ENCODE data around the gene ZNF512B. TPM values are rescaled to one million over a fixed set of nuclear protein-coding genes. Genes with fewer than 3 reads are reported as not detected.
"Not testable (repeated sequence)": the region's sequence is repeated elsewhere in the genome, so short reads cannot be mapped to it uniquely, and the experiment has no call there.

ZNF512B gene
- total RNA-seq, 1 donor from 2014 or later = 34.0 TPM

GRCh38 chr20:63974402-63975200, 4.9 kb upstream of the ZNF512B start:
- H3K36me3 Mint-ChIP-seq (ENCODE audit: low read depth) = no peaks in the 10 kb centered on the region
- TF ChIP-seq CTCF (conservative IDR thresholded peaks at IDR 0.05) = no peak
- no peaks in the 10 kb centered on the region for H3K9me3 Mint-ChIP-seq
- no peak overlapping the region for H3K27ac Mint-ChIP-seq (ENCODE audit: unreplicated experiment)
- H3K27me3 Mint-ChIP-seq (ENCODE audit: low read depth) = peaks cover 3% of the 10 kb centered on the region
- no peak for DNase-seq (ENCODE audit: low read depth, low spot score)
- peak overlapping the region; percentile 66 for H3K4me3 Mint-ChIP-seq
- peaks cover 20% of the 10 kb centered on the region for H3K4me1 Mint-ChIP-seq

- peak overlapping the region; percentile 75 for H3K4me3 Mint-ChIP-seq
Observed at GRCh38 chr20:63973636-63974401, 4.1 kb upstream of the ZNF512B start.

GRCh38 chr20:63973160-63973479, 3.4 kb upstream of the ZNF512B start:
- H3K4me1 Mint-ChIP-seq = peaks cover 16% of the 10 kb centered on the region
- no peaks in the 10 kb centered on the region for H3K9me3 Mint-ChIP-seq
- TF ChIP-seq CTCF (conservative IDR thresholded peaks at IDR 0.05) = no peak
- H3K36me3 Mint-ChIP-seq (ENCODE audit: low read depth) = no peaks in the 10 kb centered on the region
- peaks cover 3% of the 10 kb centered on the region for H3K27me3 Mint-ChIP-seq (ENCODE audit: low read depth)
- H3K4me3 Mint-ChIP-seq = peak overlapping the region; percentile 84
- H3K27ac Mint-ChIP-seq (ENCODE audit: unreplicated experiment) = no peak overlapping the region
- no peak for DNase-seq (ENCODE audit: low read depth, low spot score)

More at GRCh38 chr20:63973636-63974401, 4.1 kb upstream of the ZNF512B start:
- no peaks in the 10 kb centered on the region for H3K36me3 Mint-ChIP-seq (ENCODE audit: low read depth)
- no peak overlapping the region for H3K27ac Mint-ChIP-seq (ENCODE audit: unreplicated experiment)
- H3K4me1 Mint-ChIP-seq = peaks cover 20% of the 10 kb centered on the region
- peaks cover 3% of the 10 kb centered on the region for H3K27me3 Mint-ChIP-seq (ENCODE audit: low read depth)
- peak; percentile 92 for DNase-seq (ENCODE audit: low read depth, low spot score)
- TF ChIP-seq CTCF (conservative IDR thresholded peaks at IDR 0.05) = peak; percentile 99
- no peaks in the 10 kb centered on the region for H3K9me3 Mint-ChIP-seq

GRCh38 chr20:63972312-63973159, 2.8 kb upstream of the ZNF512B start:
- peaks cover 3% of the 10 kb centered on the region for H3K27me3 Mint-ChIP-seq (ENCODE audit: low read depth)
- DNase-seq (ENCODE audit: low read depth, low spot score) = no peak
- H3K4me3 Mint-ChIP-seq = peak overlapping the region; percentile 84
- no peak overlapping the region for H3K27ac Mint-ChIP-seq (ENCODE audit: unreplicated experiment)
- peaks cover 15% of the 10 kb centered on the region for H3K4me1 Mint-ChIP-seq
- no peaks in the 10 kb centered on the region for H3K36me3 Mint-ChIP-seq (ENCODE audit: low read depth)
- H3K9me3 Mint-ChIP-seq = no peaks in the 10 kb centered on the region
- TF ChIP-seq CTCF (conservative IDR thresholded peaks at IDR 0.05) = no peak

- H3K36me3 Mint-ChIP-seq (ENCODE audit: low read depth); H3K9me3 Mint-ChIP-seq; DNase-seq (ENCODE audit: low read depth, low spot score); H3K27me3 Mint-ChIP-seq (ENCODE audit: low read depth); H3K27ac Mint-ChIP-seq (ENCODE audit: unreplicated experiment): not testable (repeated sequence)
- Mint-ChIP-seq H3K4me3 (peak overlapping the region; percentile 84), H3K4me1 (peaks cover 15% of the 10 kb centered on the region)
Observed at GRCh38 chr20:63971960-63972311, 2.2 kb upstream of the ZNF512B start.

Measured in neural crest cell (in vitro differentiated cells).